Measurements from ENCODE around the gene TMEM41A. TPM values are rescaled to one million over a fixed set of nuclear protein-coding genes. Genes with fewer than 3 reads are reported as not detected.
"Not testable (repeated sequence)": the region's sequence is repeated elsewhere in the genome, so short reads cannot be mapped to it uniquely, and the experiment has no call there.

Gene TMEM41A
- total and polyA plus RNA-seq, 2 donors from 2014 or later: 19.0 to 21.0 TPM

DNA sequence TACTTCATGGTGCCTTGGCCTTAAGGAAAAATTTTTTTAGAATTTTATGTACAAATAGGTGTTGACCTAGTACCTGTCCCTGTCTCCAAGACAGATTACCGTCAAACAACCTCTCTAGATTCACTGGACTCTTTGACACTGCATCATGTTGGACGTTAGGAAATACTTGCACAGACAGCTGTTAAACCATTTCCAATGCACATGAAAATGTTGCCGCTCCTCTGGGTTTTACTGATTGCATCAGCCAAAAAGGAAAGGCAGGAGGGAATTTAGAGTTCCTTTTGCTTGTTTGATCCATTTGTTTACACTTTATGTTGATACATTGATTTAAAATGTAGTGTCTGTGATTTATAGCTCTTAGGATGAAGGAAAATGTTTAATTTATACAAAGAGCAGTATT is 14.5 kb downstream of the TMEM41A start:
- H3K36me3 ChIP-seq (ENCODE audit: control insufficient read depth in 2 of 3, insufficient read depth in 3 of 3, low read length in 3 of 3): peaks cover 0 to 22% (median 13%) of the 10 kb centered on the region in 3 donors
- FAIRE-seq: no peak

DNA sequence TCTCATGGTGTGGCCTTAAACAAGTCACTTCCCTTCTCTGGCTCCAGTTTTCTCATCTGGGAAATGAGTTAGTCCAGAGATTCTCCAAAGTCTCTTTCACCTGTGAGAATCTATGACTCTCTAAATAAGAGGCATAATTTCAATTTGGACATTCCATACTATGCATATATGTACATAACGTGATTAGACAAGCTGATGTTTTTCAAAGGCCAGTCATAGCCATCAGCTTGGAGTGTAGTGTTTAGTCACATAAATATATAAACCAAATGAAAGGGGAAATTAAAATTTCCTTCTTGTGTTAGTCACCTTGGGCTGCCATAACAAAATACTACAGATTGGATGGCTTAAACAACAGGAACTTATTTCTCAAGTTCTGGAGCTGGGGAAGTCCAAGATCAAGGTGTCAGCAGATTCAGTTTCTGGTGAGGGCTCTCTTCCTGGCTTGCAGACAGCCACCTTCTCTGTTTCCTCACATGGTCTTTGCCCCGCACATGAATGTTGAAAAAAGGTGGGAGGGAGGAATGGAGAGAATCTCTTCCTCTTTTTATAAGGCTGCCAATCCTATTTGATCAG is 19.4 kb downstream of the TMEM41A start:
- Histone ChIP-seq H3K27me3 (ENCODE audit: control insufficient read depth, insufficient read depth, low read length) (no peaks in the 10 kb centered on the region), H3K36me3 (ENCODE audit: control insufficient read depth in 2 of 3, insufficient read depth in 3 of 3, low read length in 3 of 3) (peaks cover 4 to 41% (median 19%) of the 10 kb centered on the region in 3 donors), H3K4me3 (ENCODE audit: low read length in 3 of 3) (no peak overlapping the region), H3K4me1 (ENCODE audit: control insufficient read depth in 2 of 3, insufficient read depth in 2 of 3, low read depth in 1 of 3, low read length in 3 of 3) (no peaks in the 10 kb centered on the region), H3K9me3 (ENCODE audit: control insufficient read depth in 2 of 3, insufficient read depth in 1 of 3, low read length in 3 of 3) (no peaks in the 10 kb centered on the region), H3K9ac (ENCODE audit: low read length in 3 of 3) (no peak overlapping the region), H3K27ac (ENCODE audit: low read depth in 2 of 2, low read length in 2 of 2) (no peak overlapping the region)
- DNase-seq: no peak
- intact Hi-C loops (cut with DNase I): no loop called here
- TF ChIP-seq, protein P1, sequence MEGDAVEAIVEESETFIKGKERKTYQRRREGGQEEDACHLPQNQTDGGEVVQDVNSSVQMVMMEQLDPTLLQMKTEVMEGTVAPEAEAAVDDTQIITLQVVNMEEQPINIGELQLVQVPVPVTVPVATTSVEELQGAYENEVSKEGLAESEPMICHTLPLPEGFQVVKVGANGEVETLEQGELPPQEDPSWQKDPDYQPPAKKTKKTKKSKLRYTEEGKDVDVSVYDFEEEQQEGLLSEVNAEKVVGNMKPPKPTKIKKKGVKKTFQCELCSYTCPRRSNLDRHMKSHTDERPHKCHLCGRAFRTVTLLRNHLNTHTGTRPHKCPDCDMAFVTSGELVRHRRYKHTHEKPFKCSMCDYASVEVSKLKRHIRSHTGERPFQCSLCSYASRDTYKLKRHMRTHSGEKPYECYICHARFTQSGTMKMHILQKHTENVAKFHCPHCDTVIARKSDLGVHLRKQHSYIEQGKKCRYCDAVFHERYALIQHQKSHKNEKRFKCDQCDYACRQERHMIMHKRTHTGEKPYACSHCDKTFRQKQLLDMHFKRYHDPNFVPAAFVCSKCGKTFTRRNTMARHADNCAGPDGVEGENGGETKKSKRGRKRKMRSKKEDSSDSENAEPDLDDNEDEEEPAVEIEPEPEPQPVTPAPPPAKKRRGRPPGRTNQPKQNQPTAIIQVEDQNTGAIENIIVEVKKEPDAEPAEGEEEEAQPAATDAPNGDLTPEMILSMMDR (IDR thresholded peaks at IDR 0.05; ENCODE audit: borderline replicate concordance, extremely low read depth, insufficient read depth): no peak
- no peak for FAIRE-seq

More for the DNA sequence above, 14.5 kb downstream of the TMEM41A start:
- Histone ChIP-seq H3K27ac (ENCODE audit: low read depth in 2 of 2, low read length in 2 of 2) (no peak overlapping the region), H3K9ac (ENCODE audit: low read length in 3 of 3) (no peak overlapping the region), H3K9me3 (ENCODE audit: control insufficient read depth in 2 of 3, insufficient read depth in 1 of 3, low read length in 3 of 3) (no peaks in the 10 kb centered on the region), H3K4me3 (ENCODE audit: low read length in 3 of 3) (no peak overlapping the region), H3K27me3 (ENCODE audit: control insufficient read depth, insufficient read depth, low read length) (no peaks in the 10 kb centered on the region), H3K4me1 (ENCODE audit: control insufficient read depth in 2 of 3, insufficient read depth in 2 of 3, low read depth in 1 of 3, low read length in 3 of 3) (no peaks in the 10 kb centered on the region)
- TF ChIP-seq, protein P1 (IDR thresholded peaks at IDR 0.05; ENCODE audit: borderline replicate concordance, extremely low read depth, insufficient read depth): no peak
- intact Hi-C loops (cut with DNase I): no loop called here
- DNase-seq: no peak

DNA sequence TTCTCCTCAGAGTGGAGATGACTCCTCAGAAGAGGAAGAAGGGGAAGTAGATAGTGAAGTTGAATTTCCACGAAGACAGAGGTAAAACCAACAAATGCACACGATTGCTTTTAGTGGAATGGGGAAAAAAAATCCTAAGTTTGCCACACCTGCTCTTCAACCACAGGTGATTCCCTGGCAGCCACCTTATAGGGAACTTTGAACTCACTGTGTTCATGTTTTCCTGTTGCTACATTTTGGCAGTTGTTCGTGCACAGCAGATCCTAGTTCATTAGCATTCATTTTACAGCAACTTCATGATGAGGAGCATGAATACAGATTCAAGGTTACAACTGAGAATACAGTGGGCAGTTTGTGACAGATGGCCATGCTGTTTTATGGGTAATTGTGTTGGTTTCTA is 21.5 kb downstream of the TMEM41A start:
- Histone ChIP-seq H3K4me3 (ENCODE audit: low read length in 3 of 3) (no peak overlapping the region), H3K9me3 (ENCODE audit: control insufficient read depth in 2 of 3, insufficient read depth in 1 of 3, low read length in 3 of 3) (no peaks in the 10 kb centered on the region), H3K27me3 (ENCODE audit: control insufficient read depth, insufficient read depth, low read length) (no peaks in the 10 kb centered on the region), H3K9ac (ENCODE audit: low read length in 3 of 3) (no peak overlapping the region), H3K4me1 (ENCODE audit: control insufficient read depth in 2 of 3, insufficient read depth in 2 of 3, low read depth in 1 of 3, low read length in 3 of 3) (no peaks in the 10 kb centered on the region), H3K27ac (ENCODE audit: low read depth in 2 of 2, low read length in 2 of 2) (no peak overlapping the region), H3K36me3 (ENCODE audit: control insufficient read depth in 2 of 3, insufficient read depth in 3 of 3, low read length in 3 of 3) (peaks cover 4 to 55% (median 29%) of the 10 kb centered on the region in 3 donors)
- intact Hi-C loops (cut with DNase I): no loop called here
- DNase-seq (no peak), FAIRE-seq (no peak)
- TF ChIP-seq, protein P1 (IDR thresholded peaks at IDR 0.05; ENCODE audit: borderline replicate concordance, extremely low read depth, insufficient read depth): no peak

DNA sequence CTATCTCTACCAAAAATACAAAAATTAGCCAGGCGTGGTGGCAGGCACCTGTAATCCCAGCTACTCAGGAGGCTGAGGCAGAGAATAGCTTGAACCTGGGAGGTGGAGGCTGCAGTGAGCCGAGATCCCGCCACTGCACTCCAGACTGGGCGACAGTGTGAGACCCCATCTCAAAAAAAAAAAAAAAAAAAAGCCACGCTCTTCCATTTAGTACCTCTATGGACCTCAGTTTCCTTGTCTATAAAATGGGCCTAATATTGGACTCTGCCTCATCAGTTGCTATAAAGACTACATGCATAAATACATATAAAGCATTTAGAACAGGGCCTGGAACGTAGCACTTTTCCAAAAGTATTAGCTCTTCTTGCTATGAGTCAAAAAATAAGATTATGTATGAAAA is 23.9 kb downstream of the TMEM41A start:
- H3K4me1 ChIP-seq (ENCODE audit: control insufficient read depth in 2 of 3, insufficient read depth in 2 of 3, low read depth in 1 of 3, low read length in 3 of 3); H3K9ac ChIP-seq (ENCODE audit: low read length in 3 of 3); FAIRE-seq; DNase-seq; intact Hi-C loops (cut with DNase I); H3K27me3 ChIP-seq (ENCODE audit: control insufficient read depth, insufficient read depth, low read length); H3K9me3 ChIP-seq (ENCODE audit: control insufficient read depth in 2 of 3, insufficient read depth in 1 of 3, low read length in 3 of 3); H3K27ac ChIP-seq (ENCODE audit: low read depth in 2 of 2, low read length in 2 of 2); H3K4me3 ChIP-seq (ENCODE audit: low read length in 3 of 3): not testable (repeated sequence)
- H3K36me3 ChIP-seq (ENCODE audit: control insufficient read depth in 2 of 3, insufficient read depth in 3 of 3, low read length in 3 of 3): peaks cover 4 to 39% (median 20%) of the 10 kb centered on the region in 3 donors

All from kidney (tissue), 14 donors.